ENCODE data around the gene APOH. TPM values are rescaled to one million over a fixed set of nuclear protein-coding genes. Genes with fewer than 3 reads are reported as not detected.

Gene APOH
- total and polyA plus RNA-seq, 2 of the 8 experiments (the other 6 are each of a cell fraction or from before 2014, with no cell fraction given) = not detected

GRCh38 chr17:66260688-66261087 lies 31.5 kb upstream of the APOH start (continued):
- TF ChIP-seq CHD7 (IDR thresholded peaks at IDR 0.05; ENCODE audit: insufficient replicate concordance, low read length) = no peak
- TF ChIP-seq TBP (IDR thresholded peaks at IDR 0.05; ENCODE audit: low read depth, low read length) = no peak
- TF ChIP-seq RAD21 (IDR thresholded peaks at IDR 0.05 in 1 of 2, conservative IDR thresholded peaks at IDR 0.05 in 1 of 2; ENCODE audit: low read depth in 2 of 2, low read length in 2 of 2) = no peak
- TF ChIP-seq CBX8 (IDR thresholded peaks at IDR 0.05; ENCODE audit: borderline replicate concordance, low read depth, low read length) = no peak
- TF ChIP-seq BRCA1 (IDR thresholded peaks at IDR 0.05; ENCODE audit: low read depth, low read length) = no peak
- TF ChIP-seq CHD1 (IDR thresholded peaks at IDR 0.05; ENCODE audit: low read depth, low read length) = no peak
- TF ChIP-seq KDM5A (IDR thresholded peaks at IDR 0.05; ENCODE audit: low read length) = no peak
- no peak for TF ChIP-seq SIRT6 (IDR thresholded peaks at IDR 0.05; ENCODE audit: low read length)
- TF ChIP-seq SP1 (IDR thresholded peaks at IDR 0.05; ENCODE audit: low read depth, low read length) = no peak
- TF ChIP-seq HDAC6 (IDR thresholded peaks at IDR 0.05; ENCODE audit: low read depth, low read length) = no peak
- no peak for TF ChIP-seq SP2 (IDR thresholded peaks at IDR 0.05; ENCODE audit: low read length)
- TF ChIP-seq EZH2 (IDR thresholded peaks at IDR 0.05; ENCODE audit: low read depth, low read length, severe bottlenecking) = no peak
- TF ChIP-seq NRF1 (IDR thresholded peaks at IDR 0.05; ENCODE audit: low read depth, low read length) = no peak

Measured in H1 (cell line).